ENCODE data around the gene TMEM181.

DNA sequence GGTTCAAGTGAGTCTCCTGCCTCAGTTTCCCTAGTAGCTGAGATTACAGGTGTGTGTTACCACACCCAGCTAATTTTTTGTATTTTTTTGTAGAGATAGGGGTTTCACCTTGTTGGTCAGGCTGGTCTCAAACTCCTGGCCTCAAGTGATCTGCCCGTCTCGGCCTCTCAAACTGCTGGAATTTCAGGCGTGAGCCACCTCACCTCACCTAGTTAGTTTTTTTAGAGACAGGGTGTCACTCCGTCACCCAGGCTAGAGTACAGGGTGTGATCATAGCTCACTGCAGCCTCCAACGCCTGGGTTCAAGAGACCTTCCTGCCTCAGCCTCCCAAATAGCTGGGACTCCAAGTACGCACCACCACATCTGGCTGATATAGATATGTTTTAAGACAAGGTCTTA lies 112.8 kb downstream of the TMEM181 start:
- TF ChIP-seq, protein P1, sequence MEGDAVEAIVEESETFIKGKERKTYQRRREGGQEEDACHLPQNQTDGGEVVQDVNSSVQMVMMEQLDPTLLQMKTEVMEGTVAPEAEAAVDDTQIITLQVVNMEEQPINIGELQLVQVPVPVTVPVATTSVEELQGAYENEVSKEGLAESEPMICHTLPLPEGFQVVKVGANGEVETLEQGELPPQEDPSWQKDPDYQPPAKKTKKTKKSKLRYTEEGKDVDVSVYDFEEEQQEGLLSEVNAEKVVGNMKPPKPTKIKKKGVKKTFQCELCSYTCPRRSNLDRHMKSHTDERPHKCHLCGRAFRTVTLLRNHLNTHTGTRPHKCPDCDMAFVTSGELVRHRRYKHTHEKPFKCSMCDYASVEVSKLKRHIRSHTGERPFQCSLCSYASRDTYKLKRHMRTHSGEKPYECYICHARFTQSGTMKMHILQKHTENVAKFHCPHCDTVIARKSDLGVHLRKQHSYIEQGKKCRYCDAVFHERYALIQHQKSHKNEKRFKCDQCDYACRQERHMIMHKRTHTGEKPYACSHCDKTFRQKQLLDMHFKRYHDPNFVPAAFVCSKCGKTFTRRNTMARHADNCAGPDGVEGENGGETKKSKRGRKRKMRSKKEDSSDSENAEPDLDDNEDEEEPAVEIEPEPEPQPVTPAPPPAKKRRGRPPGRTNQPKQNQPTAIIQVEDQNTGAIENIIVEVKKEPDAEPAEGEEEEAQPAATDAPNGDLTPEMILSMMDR (conservative IDR thresholded peaks at IDR 0.05 in 1 of 2, IDR thresholded peaks at IDR 0.05 in 1 of 2; ENCODE audit: low read depth in 1 of 2, low read length in 2 of 2) = no peak
- TF ChIP-seq EZH2 (IDR thresholded peaks at IDR 0.05; ENCODE audit: low read length, missing control alignments) = no peak

Measured in fibroblast of lung (primary cell).